ENCODE measurements around the gene RNASE13.

Gene RNASE13

GRCh38 chr14:21040370-21040925, 5.8 kb upstream of the RNASE13 start:
- no peak overlapping the region for H3K4me3 ChIP-seq (ENCODE audit: low read depth, low read length)
- H3K27me3 ChIP-seq = no peaks in the 10 kb centered on the region
- no peaks in the 10 kb centered on the region for H3K36me3 ChIP-seq
- H3K9me3 ChIP-seq = no peaks in the 10 kb centered on the region
- DNase-seq = no peak
- TF ChIP-seq CTCF (IDR thresholded peaks at IDR 0.05; ENCODE audit: low read depth, low read length) = no peak
- H3K4me1 ChIP-seq = peaks cover 32% of the 10 kb centered on the region

- peak; percentile 82 for TF ChIP-seq CTCF (IDR thresholded peaks at IDR 0.05; ENCODE audit: low read depth, low read length)
- Histone ChIP-seq H3K4me1 (peaks cover 26% of the 10 kb centered on the region), H3K4me3 (ENCODE audit: low read depth, low read length) (no peak overlapping the region), H3K9me3 (no peaks in the 10 kb centered on the region), H3K36me3 (no peaks in the 10 kb centered on the region), H3K27me3 (no peaks in the 10 kb centered on the region)
- peak; percentile 57 for DNase-seq
Observed at GRCh38 chr14:21039585-21040369, 5.2 kb upstream of the RNASE13 start.

GRCh38 chr14:21038441-21039422, 4.1 kb upstream of the RNASE13 start:
- Histone ChIP-seq H3K36me3 (no peaks in the 10 kb centered on the region), H3K4me1 (peaks cover 18% of the 10 kb centered on the region), H3K4me3 (ENCODE audit: low read depth, low read length) (no peak overlapping the region), H3K27me3 (no peaks in the 10 kb centered on the region), H3K9me3 (no peaks in the 10 kb centered on the region)
- no peak for TF ChIP-seq CTCF (IDR thresholded peaks at IDR 0.05; ENCODE audit: low read depth, low read length)
- peak; percentile 49 for DNase-seq

- no peak for DNase-seq
- peaks cover 10% of the 10 kb centered on the region for H3K4me1 ChIP-seq
- no peak overlapping the region for H3K4me3 ChIP-seq (ENCODE audit: low read depth, low read length)
- H3K9me3 ChIP-seq = no peaks in the 10 kb centered on the region
- H3K27me3 ChIP-seq = no peaks in the 10 kb centered on the region
- no peak for TF ChIP-seq CTCF (IDR thresholded peaks at IDR 0.05; ENCODE audit: low read depth, low read length)
- H3K36me3 ChIP-seq = no peaks in the 10 kb centered on the region
Observed at GRCh38 chr14:21037156-21037555, 2.5 kb upstream of the RNASE13 start.

- H3K4me1 ChIP-seq = peaks cover 6% of the 10 kb centered on the region
- TF ChIP-seq CTCF (IDR thresholded peaks at IDR 0.05; ENCODE audit: low read depth, low read length) = no peak
Observed at GRCh38 chr14:21036751-21037150, 2.1 kb upstream of the RNASE13 start.

More at GRCh38 chr14:21036751-21037150, 2.1 kb upstream of the RNASE13 start:
- no peak overlapping the region for H3K4me3 ChIP-seq (ENCODE audit: low read depth, low read length)
- no peak for DNase-seq
- no peaks in the 10 kb centered on the region for H3K27me3 ChIP-seq
- H3K36me3 ChIP-seq = no peaks in the 10 kb centered on the region
- H3K9me3 ChIP-seq = no peaks in the 10 kb centered on the region
